B cell (primary cell): ENCODE data around the gene ACTL8. TPM values are rescaled to one million over a fixed set of nuclear protein-coding genes. Genes with fewer than 3 reads are reported as not detected.

Source experiments
- ATAC-seq: fragments of 200-7000 bp; cut with Tn5 transposase; one replicate; pipeline ENCODE4 v1.10.0; 2021; ENCODE audit warnings: low read depth, mild to moderate bottlenecking, moderate number of reproducible peaks, moderate library complexity
- CTCF ChIA-PET: fragments of 350-600 bp; sonication (Branson Sonifier 250); formaldehyde crosslinking; loops from one replicate; lab custom pipeline; 2021; ENCODE audit warnings: antibody characterized with exemption, inconsistent platforms; lab: Charles Lee
- POLR2A ChIA-PET: fragments of 350-600 bp; sonication (Branson Sonifier 250); formaldehyde crosslinking; loops from one replicate; lab custom pipeline; 2021; ENCODE audit warnings: antibody characterized with exemption; lab: Charles Lee
- DNase-seq: peaks from one replicate; pipeline ENCODE4 v3.0.0; 2013
- H2AFZ ChIP-seq: 2 replicates; pipeline ENCODE4 v1.6.1; 2012; ENCODE audit warnings: mild to moderate bottlenecking, low read depth, low read length; ENCODE audit not compliant: insufficient read depth, poor library complexity, severe bottlenecking
- H3K27ac ChIP-seq, 2 donors: 1 replicate in 1 of 2; 2 replicates in 1 of 2; pipeline ENCODE4 v1.5.1; 2012 to 2013; ENCODE audit warnings: low read length in 2 of 2, mild to moderate bottlenecking in 2 of 2, moderate library complexity in 1 of 2
- H3K27me3 ChIP-seq, 4 experiments: fragments of 200-600 bp in 1 of 4; sonication (generic) in 1 of 4; replicated peaks in 1 of 4; 1 replicate in 2 of 4; 2 replicates in 2 of 4; pipeline versions ENCODE4 v1.6.1 to v1.7.0; 2013 to 2016; ENCODE audit warnings: low read length in 3 of 4, mild to moderate bottlenecking in 2 of 4, mixed read lengths in 1 of 4, moderate library complexity in 1 of 4; ENCODE audit not compliant: insufficient read depth in 4 of 4, control insufficient read depth in 3 of 4; ENCODE audit errors: control extremely low read depth in 1 of 4
- H3K36me3 ChIP-seq, 2 experiments: replicated peaks in 1 of 2; 1 replicate in 1 of 2; 2 replicates in 1 of 2; pipeline versions ENCODE4 v1.6.1 to v1.7.1; 2013; ENCODE audit warnings: low read length in 1 of 2; ENCODE audit not compliant: insufficient read depth in 2 of 2, control insufficient read depth in 1 of 2; ENCODE audit errors: control extremely low read depth in 1 of 2, extremely low read depth in 1 of 2
- H3K4me1 ChIP-seq, 2 donors: fragments of 200-600 bp in 1 of 2; sonication (generic) in 1 of 2; 1 replicate in 1 of 2; 2 replicates in 1 of 2; pipeline versions ENCODE4 v1.5.1 to v1.6.1; 2013 to 2017; ENCODE audit warnings: low read length in 2 of 2; ENCODE audit not compliant: control insufficient read depth in 2 of 2, insufficient read depth in 2 of 2
- H3K4me2 ChIP-seq: replicated peaks from 2 replicates; pipeline ENCODE3; 2012; ENCODE audit warnings: mild to moderate bottlenecking, low read depth, low read length; ENCODE audit not compliant: poor library complexity, severe bottlenecking
- H3K4me3 ChIP-seq, 5 experiments: fragments of 200-600 bp in 1 of 5; sonication (generic) in 1 of 5; 1 replicate in 3 of 5; 2 replicates in 2 of 5; pipeline versions ENCODE4 v1.5.1 to v1.7.0; 2011 to 2016; ENCODE audit warnings: low read length in 4 of 5, mild to moderate bottlenecking in 4 of 5, low read depth in 2 of 5, control low read depth in 1 of 5, moderate library complexity in 1 of 5; ENCODE audit not compliant: insufficient read depth in 1 of 5; ENCODE audit errors: control extremely low read depth in 1 of 5, extremely low read depth in 1 of 5
- H3K79me2 ChIP-seq: fragments of 200-600 bp; sonication (generic); one replicate; pipeline ENCODE4 v1.6.0; 2016; ENCODE audit warnings: low read length; ENCODE audit not compliant: control insufficient read depth, insufficient read depth
- H3K9ac ChIP-seq: fragments of 200-600 bp; sonication (generic); 2 replicates; pipeline ENCODE4 v1.6.1; 2017; ENCODE audit warnings: mild to moderate bottlenecking, low read length, moderate library complexity
- H3K9me3 ChIP-seq, 3 donors: one replicate each; pipeline versions ENCODE4 v1.6.1 to v1.7.1; 2013; ENCODE audit warnings: low read length in 2 of 3; ENCODE audit not compliant: control insufficient read depth in 2 of 3, insufficient read depth in 1 of 3; ENCODE audit errors: control extremely low read depth in 1 of 3
- H4K20me1 ChIP-seq: 2 replicates; pipeline ENCODE4 v1.6.0; 2012; ENCODE audit warnings: mild to moderate bottlenecking, low read length; ENCODE audit not compliant: insufficient read depth, control insufficient read depth, poor library complexity, severe bottlenecking
- H3K27ac Mint-ChIP-seq: one replicate; pipeline ENCODE4 v1.8.0; 2021; ENCODE audit warnings: mixed read lengths
- H3K27me3 Mint-ChIP-seq: one replicate; pipeline ENCODE4 v1.8.0; 2021; ENCODE audit warnings: mixed read lengths
- H3K4me1 Mint-ChIP-seq: one replicate; pipeline ENCODE4 v1.8.0; 2021; ENCODE audit warnings: mixed read lengths
- H3K4me3 Mint-ChIP-seq: one replicate; pipeline ENCODE4 v1.8.0; 2021; ENCODE audit warnings: mixed read lengths
- H3K9me3 Mint-ChIP-seq: one replicate; pipeline ENCODE4 v1.8.0; 2022; ENCODE audit warnings: mixed read lengths; ENCODE audit not compliant: insufficient read depth
- EZH2 ChIP-seq: IDR thresholded peaks from 2 replicates; pipeline ENCODE4 v1.6.1; 2012; ENCODE audit warnings: borderline replicate concordance, low read depth, mild to moderate bottlenecking, moderate library complexity, low read length; ENCODE audit not compliant: insufficient read depth, poor library complexity, severe bottlenecking
- WGBS: methylation state at CpG from one replicate; pipeline ENCODE4 v1.1.5; 2013; ENCODE audit warnings: missing lambda C conversion rate; ENCODE audit not compliant: insufficient coverage; 5-methylcytosine and 5-hydroxymethylcytosine counted together
- intact Hi-C: fragments of 100-400 bp; cut with micrococcal nuclease; formaldehyde crosslinking; loops from one replicate; pipeline ENCODE4 v1.10.0; 2022
- polyA plus RNA-seq: library from polyadenylated mRNA; depleted of rRNA; stranded (reverse); fragments of >200 nt; gene quantifications from 2 replicates; pipeline ENCODE4 v1.2.3, GENCODE V29; 2012
- total RNA-seq, 2 donors: library from RNA; stranded (reverse); fragments of 120-200 nt in 1 of 2; gene quantifications; 1 replicate in 1 of 2; 2 replicates in 1 of 2; pipeline versions ENCODE4 v1.2.3 to v1.2.4, GENCODE V29; 2013 to 2022
- TF ChIP-seq, protein P1 (sequence below): fragments of 200-600 bp; IDR thresholded peaks from one replicate; pipeline ENCODE4 v1.8.0; 2022; ENCODE audit warnings: antibody characterized with exemption, mild to moderate bottlenecking

The ACTL8 gene
- total and polyA plus RNA-seq, 2 donors (not counting 1 experiment from before 2014, with no cell fraction given) = not detected

DNA sequence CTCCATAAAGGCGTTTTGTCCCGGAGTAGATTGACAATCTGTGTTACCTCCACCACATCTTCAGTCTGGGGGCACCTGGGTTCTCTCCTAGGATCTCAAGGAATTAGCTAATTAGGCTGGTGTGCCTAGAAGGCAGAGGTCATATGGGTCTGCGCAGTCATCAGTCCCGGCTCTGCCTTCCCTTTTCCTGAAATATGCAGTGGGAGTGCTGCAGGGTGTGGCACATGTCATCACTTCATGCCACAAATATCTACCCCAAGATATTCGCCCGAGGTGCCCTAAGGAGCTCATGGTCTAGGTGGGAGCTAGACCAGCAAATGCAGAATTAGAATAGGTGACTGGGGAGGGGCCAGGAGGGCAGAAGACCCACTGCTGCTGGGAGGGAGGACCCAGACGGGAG is 42.9 kb downstream of the ACTL8 start:
- POLR2A ChIA-PET = no interaction called here
- CTCF ChIA-PET = no interaction called here
- H3K4me3 Mint-ChIP-seq = no peak overlapping the region

DNA sequence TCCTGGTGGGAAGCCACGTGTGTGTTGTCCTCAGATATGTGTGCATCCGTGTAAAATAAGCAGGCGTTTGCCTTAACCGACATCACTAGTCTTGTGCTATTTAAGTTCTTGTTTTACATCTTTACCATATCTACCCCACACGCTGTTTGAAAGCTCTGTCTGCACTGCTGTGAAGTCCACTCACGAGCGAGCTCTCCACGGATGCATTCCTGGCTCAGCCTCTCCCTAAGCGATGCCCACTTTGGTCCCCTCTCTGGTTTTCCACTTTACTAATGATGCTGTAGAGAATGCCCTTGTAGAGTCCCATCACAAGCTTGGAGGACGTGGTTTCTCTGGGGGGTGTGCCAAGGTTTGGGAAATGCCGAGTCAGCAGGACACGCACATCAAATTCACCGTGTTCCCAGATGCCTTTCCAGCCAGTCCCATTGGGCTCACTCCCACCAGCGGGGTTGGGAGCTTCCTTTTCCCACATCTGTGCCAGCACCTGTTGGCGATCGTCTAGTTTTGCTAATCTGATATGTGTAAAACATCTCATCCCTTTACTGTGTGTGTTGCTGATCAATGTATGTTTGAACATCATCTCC is 43.8 kb downstream of the ACTL8 start:
- Histone ChIP-seq H4K20me1 (no peaks in the 10 kb centered on the region), H3K27ac (no peak overlapping the region), H3K9ac (no peak overlapping the region), H3K27me3 (peaks cover 0 to 4% (median 0%) of the 10 kb centered on the region in 4 experiments), H3K79me2 (no peaks in the 10 kb centered on the region), H3K36me3 (no peaks in the 10 kb centered on the region), H3K9me3 (peaks cover 0 to 3% (median 0%) of the 10 kb centered on the region in 3 donors), H3K4me3 (no peak overlapping the region), H2AFZ (no peak overlapping the region), H3K4me2 (no peak overlapping the region), H3K4me1 (no peaks in the 10 kb centered on the region)
- ATAC-seq = no peak
- TF ChIP-seq, protein P1, sequence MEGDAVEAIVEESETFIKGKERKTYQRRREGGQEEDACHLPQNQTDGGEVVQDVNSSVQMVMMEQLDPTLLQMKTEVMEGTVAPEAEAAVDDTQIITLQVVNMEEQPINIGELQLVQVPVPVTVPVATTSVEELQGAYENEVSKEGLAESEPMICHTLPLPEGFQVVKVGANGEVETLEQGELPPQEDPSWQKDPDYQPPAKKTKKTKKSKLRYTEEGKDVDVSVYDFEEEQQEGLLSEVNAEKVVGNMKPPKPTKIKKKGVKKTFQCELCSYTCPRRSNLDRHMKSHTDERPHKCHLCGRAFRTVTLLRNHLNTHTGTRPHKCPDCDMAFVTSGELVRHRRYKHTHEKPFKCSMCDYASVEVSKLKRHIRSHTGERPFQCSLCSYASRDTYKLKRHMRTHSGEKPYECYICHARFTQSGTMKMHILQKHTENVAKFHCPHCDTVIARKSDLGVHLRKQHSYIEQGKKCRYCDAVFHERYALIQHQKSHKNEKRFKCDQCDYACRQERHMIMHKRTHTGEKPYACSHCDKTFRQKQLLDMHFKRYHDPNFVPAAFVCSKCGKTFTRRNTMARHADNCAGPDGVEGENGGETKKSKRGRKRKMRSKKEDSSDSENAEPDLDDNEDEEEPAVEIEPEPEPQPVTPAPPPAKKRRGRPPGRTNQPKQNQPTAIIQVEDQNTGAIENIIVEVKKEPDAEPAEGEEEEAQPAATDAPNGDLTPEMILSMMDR = no peak
- no peak for TF ChIP-seq EZH2
- H3K4me3 Mint-ChIP-seq = no peak overlapping the region
- H3K4me1 Mint-ChIP-seq = no peaks in the 10 kb centered on the region
- no peak for DNase-seq
- ChIA-PET CTCF (no interaction called here), POLR2A (no interaction called here)
- intact Hi-C loops = no loop called here
- H3K27me3 Mint-ChIP-seq = peaks cover 22% of the 10 kb centered on the region
- 80% methylated on average over 10 of the region's 16 CpGs for WGBS
- no peak overlapping the region for H3K27ac Mint-ChIP-seq
- H3K9me3 Mint-ChIP-seq = no peaks in the 10 kb centered on the region

More for the DNA sequence above, 42.9 kb downstream of the ACTL8 start:
- TF ChIP-seq, protein P1 = no peak
- TF ChIP-seq EZH2 = no peak
- DNase-seq = no peak
- H2AFZ ChIP-seq = no peak overlapping the region
- H3K4me3 ChIP-seq = no peak overlapping the region
- H4K20me1 ChIP-seq = no peaks in the 10 kb centered on the region
- H3K4me1 ChIP-seq = no peaks in the 10 kb centered on the region
- intact Hi-C loops = no loop called here
- H3K27ac ChIP-seq = no peak overlapping the region
- Mint-ChIP-seq H3K9me3 (no peaks in the 10 kb centered on the region), H3K4me1 (no peaks in the 10 kb centered on the region), H3K27me3 (peaks cover 30% of the 10 kb centered on the region), H3K27ac (no peak overlapping the region)
- H3K4me2 ChIP-seq = no peak overlapping the region
- peaks cover 0 to 7% (median 0%) of the 10 kb centered on the region in 4 experiments for H3K27me3 ChIP-seq
- H3K79me2 ChIP-seq = no peaks in the 10 kb centered on the region
- no peaks in the 10 kb centered on the region for H3K36me3 ChIP-seq
- no peak overlapping the region for H3K9ac ChIP-seq
- ATAC-seq = no peak
- peaks cover 0 to 1% (median 0%) of the 10 kb centered on the region in 3 donors for H3K9me3 ChIP-seq
- 93% methylated on average over 4 of the region's 7 CpGs for WGBS
